Activated CD4-positive, alpha-beta T cell treated with anti-CD3 and anti-CD28 coated beads for 36 hours (primary cell): ENCODE measurements around the gene HOXA10. TPM values are rescaled to one million over a fixed set of nuclear protein-coding genes. Genes with fewer than 3 reads are reported as not detected.

Experiments used
- ATAC-seq: fragments of 200-7000 bp; cut with Tn5 transposase; one replicate; pipeline ENCODE4 v1.10.0; 2021; ENCODE audit warnings: mild to moderate bottlenecking, moderate library complexity
- CTCF ChIA-PET: fragments of 350-600 bp; sonication (Branson Sonifier 250); formaldehyde crosslinking; loops from one replicate; lab custom pipeline; 2021; ENCODE audit warnings: antibody characterized with exemption; lab: Charles Lee
- POLR2A ChIA-PET: fragments of 350-600 bp; sonication (Branson Sonifier 250); formaldehyde crosslinking; loops from one replicate; lab custom pipeline; 2021; ENCODE audit warnings: antibody characterized with exemption, inconsistent platforms; lab: Charles Lee
- DNase-seq: peaks from one replicate; pipeline ENCODE4 v3.0.0-alpha.2; 2020
- H3K27ac Mint-ChIP-seq: one replicate; pipeline ENCODE4 v1.8.0; 2021; ENCODE audit warnings: mixed read lengths
- H3K27me3 Mint-ChIP-seq: one replicate; pipeline ENCODE4 v1.8.0; 2021; ENCODE audit warnings: mixed read lengths
- H3K36me3 Mint-ChIP-seq: one replicate; pipeline ENCODE4 v1.8.0; 2021; ENCODE audit warnings: low read depth, mixed read lengths
- H3K4me1 Mint-ChIP-seq: one replicate; pipeline ENCODE4 v1.8.0; 2021; ENCODE audit warnings: mixed read lengths
- H3K4me3 Mint-ChIP-seq: one replicate; pipeline ENCODE4 v1.8.0; 2021; ENCODE audit warnings: mild to moderate bottlenecking, moderate library complexity, mixed read lengths
- H3K9me3 Mint-ChIP-seq: one replicate; pipeline ENCODE4 v1.8.0; 2021; ENCODE audit warnings: low read depth, mixed read lengths
- intact Hi-C, 2 experiments: fragments of 100-400 bp; cut with DNase I in 1 of 2; cut with micrococcal nuclease in 1 of 2; formaldehyde crosslinking; loops; one replicate each; pipeline versions ENCODE4 v1.14.2 to v1.15.1; 2022 to 2024; cut with DNase I, micrococcal nuclease
- total RNA-seq, 2 experiments: library from RNA; stranded (reverse); gene quantifications; one replicate each; pipeline ENCODE4 v1.2.3, GENCODE V29; 2021

Gene HOXA10
- total RNA-seq, 2 experiments from 2014 or later: not detected

DNA sequence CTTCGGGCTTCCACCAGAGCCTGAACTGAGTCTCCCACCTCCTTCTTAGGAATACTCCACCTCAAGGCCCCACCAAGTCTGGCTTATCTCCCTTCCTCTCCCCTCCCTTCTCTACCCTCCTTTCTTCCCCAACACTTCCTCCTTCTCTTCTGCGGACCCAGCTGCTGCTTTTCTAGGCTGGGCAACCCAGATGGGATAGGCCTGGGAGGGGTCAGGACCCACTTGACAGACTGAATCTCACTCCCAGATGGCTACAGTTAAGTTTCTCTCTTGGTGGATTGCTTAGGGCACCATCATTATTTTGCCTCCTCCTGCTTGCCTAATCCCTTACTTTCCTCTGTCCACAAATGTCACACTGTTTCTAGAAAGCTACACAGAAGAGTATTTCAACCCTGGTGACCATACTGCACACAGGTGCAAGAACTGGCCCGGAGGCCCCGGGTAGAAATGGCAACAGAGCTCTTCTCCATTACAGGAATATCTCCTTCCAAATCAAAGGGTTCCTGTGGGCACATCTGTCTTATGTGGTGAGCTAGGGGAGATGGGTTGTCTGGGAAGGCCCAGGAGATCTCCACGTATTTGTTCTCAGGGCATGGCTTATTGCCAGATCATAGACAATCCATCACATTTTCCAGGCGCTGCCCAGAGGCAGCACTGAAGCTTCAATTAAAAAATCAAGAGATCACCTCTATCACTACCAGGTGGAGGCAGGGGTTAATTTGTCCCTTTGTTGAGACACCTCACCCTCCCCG, 16.1 kb upstream of the HOXA10 start:
- POLR2A ChIA-PET: no interaction called here
- no peak overlapping the region for H3K27ac Mint-ChIP-seq

DNA sequence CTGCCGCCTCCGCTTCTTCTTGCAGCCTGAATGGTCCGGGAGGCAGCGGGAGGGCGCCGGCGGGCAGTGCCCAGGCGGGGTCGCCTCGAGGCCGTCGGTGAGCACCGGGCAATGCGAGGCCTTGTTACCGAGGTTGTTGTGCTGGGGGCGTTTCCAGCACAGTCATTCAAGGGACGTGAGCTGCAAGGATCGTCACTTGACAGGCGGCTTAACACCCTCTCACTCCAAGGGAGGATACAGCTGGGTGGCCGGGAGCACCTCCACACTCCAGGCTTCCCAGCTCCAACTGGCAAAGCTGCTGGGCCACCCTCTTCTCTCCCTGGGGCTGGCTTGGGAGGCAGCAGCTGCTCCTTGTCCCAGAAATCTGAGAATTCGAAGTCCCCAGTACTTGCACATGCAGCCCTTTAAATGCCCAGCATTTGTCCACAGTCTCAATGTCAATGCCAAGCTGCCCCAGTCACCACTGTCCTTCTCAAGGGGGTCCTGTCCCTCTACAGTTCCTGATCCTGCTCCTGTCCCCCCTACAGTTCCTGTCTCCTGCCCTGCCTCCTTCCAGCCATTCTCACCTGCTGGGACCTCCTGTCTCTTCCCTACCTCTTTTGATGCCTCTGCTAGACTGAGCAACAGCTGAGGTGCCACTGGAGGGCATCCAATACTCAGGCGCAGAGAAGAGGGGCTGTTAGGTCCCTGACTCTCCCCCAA, 15.3 kb upstream of the HOXA10 start:
- DNase-seq: no peak
- no peak for ATAC-seq
- H3K9me3 Mint-ChIP-seq: no peaks in the 10 kb centered on the region
- ChIA-PET POLR2A (no interaction called here), CTCF (interaction anchor here (0.7 to 1.7 kb wide), 5 partner anchors 9 to 23 kb away, joined by 3 to 6 read pairs (median 4); no protein-coding TSS in a partner anchor)
- H3K27me3 Mint-ChIP-seq: peaks cover 85% of the 10 kb centered on the region
- no peak overlapping the region for H3K4me3 Mint-ChIP-seq
- H3K27ac Mint-ChIP-seq: no peak overlapping the region
- intact Hi-C loops: loop anchor here (5.0 kb wide), 1 partner anchor 37 kb away; the partner anchor contains the start of gene HOXA3 (in 2 of the 2)
- H3K36me3 Mint-ChIP-seq: no peaks in the 10 kb centered on the region
- peaks cover 44% of the 10 kb centered on the region for H3K4me1 Mint-ChIP-seq

More for the DNA sequence above, 16.1 kb upstream of the HOXA10 start:
- Mint-ChIP-seq H3K4me1 (peaks cover 38% of the 10 kb centered on the region), H3K36me3 (no peaks in the 10 kb centered on the region), H3K27me3 (peaks cover 86% of the 10 kb centered on the region), H3K4me3 (no peak overlapping the region), H3K9me3 (no peaks in the 10 kb centered on the region)
- DNase-seq (no peak), ATAC-seq (no peak)
- CTCF ChIA-PET: interaction anchor here (0.7 to 1.3 kb wide), 5 partner anchors 8 to 387 kb away, joined by 3 to 4 read pairs (median 4); no protein-coding TSS in a partner anchor
- intact Hi-C loops: loop anchor here (5.0 to 10.0 kb wide), 2 partner anchors 38 to 475 kb away; partner anchors contain the start of genes HOXA3 (in 2 of the 2) and HIBADH (in 1 of the 2)

DNA sequence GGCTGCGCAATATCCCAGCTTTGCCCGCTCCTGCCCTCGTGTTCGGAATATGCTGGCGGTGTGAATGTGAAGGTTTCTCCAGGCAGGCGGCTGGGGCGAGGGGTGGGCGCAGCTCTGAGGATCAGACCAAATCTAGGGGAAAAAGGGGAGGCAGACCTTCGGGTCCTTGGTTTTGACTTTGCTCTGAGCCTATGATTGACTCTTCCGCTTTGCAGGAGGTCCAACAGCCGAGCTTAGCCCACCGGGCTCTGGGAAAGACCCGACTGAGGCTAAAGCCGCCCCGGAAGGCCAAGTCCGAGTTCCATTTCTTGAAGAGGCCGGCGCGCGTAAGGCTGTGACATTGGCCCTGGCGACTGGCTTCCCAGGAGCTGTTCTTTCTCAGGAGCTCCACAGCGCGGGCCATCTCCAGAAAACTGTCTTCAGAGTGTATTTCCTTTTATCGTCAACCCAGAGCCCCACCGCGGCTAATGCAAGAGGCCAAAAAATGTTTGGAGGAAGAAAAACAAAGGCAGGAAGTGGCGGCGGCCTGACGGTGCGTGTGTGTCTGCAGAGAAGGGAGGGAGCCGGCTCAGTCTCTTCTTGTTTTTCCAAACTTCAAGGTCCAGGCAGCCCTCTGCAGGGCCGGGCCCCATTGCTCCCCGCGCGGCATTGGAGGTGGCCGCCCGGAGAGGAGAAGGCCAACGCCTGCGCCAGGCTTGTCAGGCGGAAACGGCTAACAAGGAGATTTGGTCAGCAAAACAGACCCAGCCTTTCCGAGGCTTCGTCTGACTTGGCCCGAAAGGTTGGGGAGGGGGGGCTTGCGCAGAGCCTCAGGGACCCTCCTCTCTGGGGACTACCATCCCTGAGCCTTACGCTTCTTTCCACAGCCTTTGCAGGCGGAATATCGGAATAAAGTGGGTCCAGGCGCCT, 14.5 kb upstream of the HOXA10 start:
- Mint-ChIP-seq H3K9me3 (no peaks in the 10 kb centered on the region), H3K27ac (peak overlapping the region; percentile 11), H3K36me3 (no peaks in the 10 kb centered on the region), H3K27me3 (peaks cover 79% of the 10 kb centered on the region), H3K4me3 (peak overlapping the region; percentile 44), H3K4me1 (peaks cover 44% of the 10 kb centered on the region)
- DNase-seq (no peak), ATAC-seq (peak; percentile 22)
- ChIA-PET CTCF (interaction anchor here (0.6 to 1.7 kb wide), 8 partner anchors 9 to 865 kb away, joined by 3 to 6 read pairs (median 4); partner anchors contain the start of gene EVX1), POLR2A (interaction anchor here (1.2 kb wide), 1 partner anchor 58 kb away, joined by 5 read pairs; no protein-coding TSS in a partner anchor)
- intact Hi-C loops: loop anchor here (5.0 kb wide), 1 partner anchor 36 kb away; the partner anchor contains the start of gene HOXA3 (in 2 of the 2)

DNA sequence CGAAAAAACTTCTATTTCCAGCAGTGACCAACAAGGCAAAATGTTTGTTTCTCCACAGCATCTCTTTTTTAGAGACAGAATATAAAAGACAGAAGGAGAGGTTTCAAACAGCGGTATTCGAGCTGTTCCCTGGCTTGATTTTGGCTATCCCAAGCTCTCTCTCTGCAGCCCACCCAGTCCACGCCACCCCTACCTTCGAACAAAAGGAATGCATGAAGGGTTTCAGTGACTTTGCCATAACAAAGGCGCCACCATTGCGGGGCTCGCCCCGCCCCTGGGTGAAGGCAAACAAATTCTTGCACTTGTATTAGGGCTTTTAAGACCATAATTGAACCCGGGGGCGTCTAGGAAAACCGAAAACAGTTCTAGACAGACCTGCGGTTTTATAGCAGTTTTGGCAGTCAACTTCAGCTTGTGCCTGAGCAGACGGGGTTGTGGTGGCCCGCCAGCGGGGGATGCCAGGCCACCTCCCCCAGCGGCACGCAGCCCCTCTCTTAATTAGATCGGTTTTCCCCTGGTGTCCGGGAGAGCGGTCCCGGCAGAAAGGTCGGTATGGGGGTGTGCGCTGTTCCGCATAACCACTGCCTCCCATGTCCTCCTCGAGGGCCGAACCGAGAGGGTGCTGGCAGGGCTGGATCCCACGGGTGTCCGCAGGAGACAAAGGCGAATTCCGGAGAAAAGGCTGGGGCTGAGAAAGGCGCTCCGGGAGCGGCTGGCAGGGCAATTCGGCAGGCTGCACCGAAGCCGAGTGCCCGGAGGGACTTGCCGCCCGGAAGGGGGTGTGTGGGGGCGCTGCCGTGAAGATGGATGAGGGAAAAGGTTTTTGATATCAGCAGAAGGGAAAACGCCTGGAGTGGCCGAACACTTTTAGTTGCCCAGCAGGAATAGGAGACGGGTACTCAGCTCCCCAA, 13.6 kb upstream of the HOXA10 start:
- intact Hi-C loops: loop anchor here (2.0 to 5.0 kb wide), 2 partner anchors 13 to 35 kb away; partner anchors contain the start of genes HOXA3 (in 2 of the 2) and HOXA13 (in 1 of the 2)
- peak overlapping the region; percentile 44 for H3K4me3 Mint-ChIP-seq
- no peaks in the 10 kb centered on the region for H3K36me3 Mint-ChIP-seq
- ATAC-seq: no peak
- H3K27me3 Mint-ChIP-seq: peaks cover 76% of the 10 kb centered on the region
- no peaks in the 10 kb centered on the region for H3K9me3 Mint-ChIP-seq
- no peak overlapping the region for H3K27ac Mint-ChIP-seq
- no peak for DNase-seq
- POLR2A ChIA-PET: interaction anchor here (1.2 kb wide), 1 partner anchor 59 kb away, joined by 5 read pairs; no protein-coding TSS in a partner anchor
- H3K4me1 Mint-ChIP-seq: peaks cover 41% of the 10 kb centered on the region
- CTCF ChIA-PET: interaction anchor here (0.6 to 3.2 kb wide), 12 partner anchors 7 to 864 kb away, joined by 3 to 22 read pairs (median 3); partner anchors contain the start of genes EVX1 and HOXA13

DNA sequence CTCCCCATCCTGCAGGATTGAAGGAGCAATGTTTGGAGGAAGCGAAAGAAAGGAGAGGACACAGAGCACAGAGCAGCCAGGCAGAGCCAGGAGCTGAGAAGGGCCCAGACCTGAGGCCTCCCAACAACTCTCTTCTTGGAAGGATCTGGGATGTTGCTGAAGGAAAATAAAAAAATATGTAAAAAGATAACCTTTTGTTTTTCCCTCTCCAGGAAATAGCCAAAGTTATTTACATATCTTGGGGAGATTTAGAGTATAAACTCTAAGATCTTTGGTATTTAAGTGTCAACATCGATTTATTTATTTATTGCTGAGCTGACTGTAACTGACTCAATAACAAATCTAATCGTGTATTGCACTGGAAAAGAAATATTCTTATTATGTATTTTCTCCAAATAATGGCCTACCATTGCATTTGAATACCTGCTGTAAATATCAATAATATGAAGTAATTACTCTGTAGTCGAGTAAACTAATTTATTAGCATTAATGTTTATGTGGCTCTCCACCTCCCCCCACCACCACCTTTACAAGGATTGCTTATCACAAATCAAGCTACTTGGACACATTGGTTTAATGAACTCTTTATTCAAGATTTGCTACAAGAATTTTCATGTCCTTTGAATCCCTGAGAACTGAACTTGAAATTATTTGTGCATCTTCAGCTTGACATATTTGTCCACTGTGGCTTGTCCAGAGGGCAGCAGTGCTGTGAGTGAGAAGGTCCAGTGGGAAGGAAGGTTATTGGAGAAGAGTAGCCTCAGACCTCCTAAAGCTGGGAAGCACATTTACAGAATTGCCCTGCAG, 12.8 kb upstream of the HOXA10 start:
- Mint-ChIP-seq H3K36me3 (no peaks in the 10 kb centered on the region), H3K4me1 (peaks cover 37% of the 10 kb centered on the region), H3K27me3 (peaks cover 75% of the 10 kb centered on the region), H3K9me3 (no peaks in the 10 kb centered on the region), H3K4me3 (no peak overlapping the region), H3K27ac (no peak overlapping the region)
- DNase-seq (no peak), ATAC-seq (no peak)
- CTCF ChIA-PET: interaction anchor here (0.6 to 3.2 kb wide), 9 partner anchors 8 to 1231 kb away, joined by 3 to 22 read pairs (median 3); partner anchors contain the start of genes EVX1 and HOXA13
- POLR2A ChIA-PET: interaction anchor here (1.2 kb wide), 1 partner anchor 60 kb away, joined by 5 read pairs; no protein-coding TSS in a partner anchor
- intact Hi-C loops: loop anchor here (2.0 to 5.0 kb wide), 2 partner anchors 14 to 35 kb away; partner anchors contain the start of genes HOXA3 (in 2 of the 2) and HOXA13 (in 1 of the 2)

DNA sequence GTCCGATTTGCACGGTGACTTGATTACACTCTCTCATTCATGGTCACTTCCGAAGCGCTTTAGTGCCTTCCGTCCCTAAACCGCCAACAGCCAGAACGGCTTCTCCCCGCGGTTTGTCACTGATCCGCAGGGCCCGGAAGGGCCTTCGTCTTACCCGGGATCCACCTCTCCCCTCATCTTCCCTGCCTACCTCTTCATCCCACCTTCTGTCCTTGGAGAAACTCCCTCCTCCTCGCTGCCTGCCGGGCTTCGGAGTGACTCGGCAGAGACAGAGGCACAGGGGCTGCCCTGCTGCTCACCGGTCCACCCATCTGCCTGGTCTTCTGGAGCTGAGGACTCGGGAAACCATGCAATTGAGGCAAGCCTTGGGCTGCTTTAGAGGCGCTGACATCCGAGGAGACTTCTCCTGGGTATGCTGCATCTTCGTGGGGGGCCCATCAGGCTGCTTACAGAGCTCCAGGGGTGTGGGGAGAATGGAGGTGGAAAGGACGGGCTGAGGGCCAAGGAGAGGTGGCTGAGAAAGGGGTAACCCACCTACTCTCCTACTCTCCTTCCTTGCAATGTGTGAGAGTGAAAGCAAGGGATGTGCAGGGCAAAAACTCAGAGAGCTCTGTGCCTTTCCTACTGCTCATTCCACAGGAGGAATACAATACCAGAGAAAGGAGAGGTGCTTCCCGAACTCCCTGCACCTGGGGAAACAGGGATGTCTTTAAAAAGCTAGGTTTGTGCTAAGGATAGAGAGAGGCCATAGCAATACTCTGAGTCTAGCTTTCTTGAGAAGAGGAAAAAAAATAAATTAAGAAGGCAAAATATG, 11.9 kb upstream of the HOXA10 start:
- DNase-seq: no peak
- no peak for ATAC-seq
- H3K4me1 Mint-ChIP-seq: peaks cover 37% of the 10 kb centered on the region
- H3K36me3 Mint-ChIP-seq: no peaks in the 10 kb centered on the region
- H3K27me3 Mint-ChIP-seq: peaks cover 72% of the 10 kb centered on the region
- peak overlapping the region; percentile 69 for H3K4me3 Mint-ChIP-seq
- no peak overlapping the region for H3K27ac Mint-ChIP-seq
- ChIA-PET POLR2A (interaction anchor here (0.7 kb wide), 1 partner anchor 137 kb away, joined by 3 read pairs; no protein-coding TSS in a partner anchor), CTCF (interaction anchor here (0.5 to 3.2 kb wide), 7 partner anchors 9 to 1230 kb away, joined by 3 to 22 read pairs (median 3); no protein-coding TSS in a partner anchor)
- intact Hi-C loops: loop anchor here (2.0 to 5.0 kb wide), 3 partner anchors 15 to 34 kb away; partner anchors contain the start of genes HOXA3 (in 2 of the 2) and HOXA13 (in 1 of the 2)
- no peaks in the 10 kb centered on the region for H3K9me3 Mint-ChIP-seq

- H3K9me3 Mint-ChIP-seq: no peaks in the 10 kb centered on the region
- ATAC-seq (no peak), DNase-seq (no peak)
- H3K27ac Mint-ChIP-seq: peak within 1 kb of the TSS; percentile 6
- POLR2A ChIA-PET: interaction anchor here (0.7 kb wide), 2 partner anchors 9 to 138 kb away, joined by 3 to 5 read pairs; no protein-coding TSS in a partner anchor
- intact Hi-C loops: loop anchor here (2.0 to 5.0 kb wide), 2 partner anchors 16 to 33 kb away; partner anchors contain the start of gene HOXA3 (in 2 of the 2)
- H3K27me3 Mint-ChIP-seq: peaks cover 70% of the 10 kb centered on the region
- CTCF ChIA-PET: interaction anchor here (0.5 to 3.2 kb wide), 7 partner anchors 10 to 979 kb away, joined by 3 to 22 read pairs (median 3); no protein-coding TSS in a partner anchor
- H3K36me3 Mint-ChIP-seq: no peaks in the 10 kb centered on the region
- peak within 1 kb of the TSS; percentile 69 for H3K4me3 Mint-ChIP-seq
- peaks cover 37% of the 10 kb centered on the region for H3K4me1 Mint-ChIP-seq
Observed at GRCh38 chr7:27185013-27185853, 11.1 kb upstream of the HOXA10 start, which contains the start of gene HOXA11. TSS of gene HOXA11 (minus strand) at chr7:27185232. CDS start at chr7:27185144, 88 bp downstream.
